ENCODE data around the gene GLYATL1B.
"Not testable (repeated sequence)": the region's sequence is repeated elsewhere in the genome, so short reads cannot be mapped to it uniquely, and the experiment has no call there.

The GLYATL1B gene

DNA sequence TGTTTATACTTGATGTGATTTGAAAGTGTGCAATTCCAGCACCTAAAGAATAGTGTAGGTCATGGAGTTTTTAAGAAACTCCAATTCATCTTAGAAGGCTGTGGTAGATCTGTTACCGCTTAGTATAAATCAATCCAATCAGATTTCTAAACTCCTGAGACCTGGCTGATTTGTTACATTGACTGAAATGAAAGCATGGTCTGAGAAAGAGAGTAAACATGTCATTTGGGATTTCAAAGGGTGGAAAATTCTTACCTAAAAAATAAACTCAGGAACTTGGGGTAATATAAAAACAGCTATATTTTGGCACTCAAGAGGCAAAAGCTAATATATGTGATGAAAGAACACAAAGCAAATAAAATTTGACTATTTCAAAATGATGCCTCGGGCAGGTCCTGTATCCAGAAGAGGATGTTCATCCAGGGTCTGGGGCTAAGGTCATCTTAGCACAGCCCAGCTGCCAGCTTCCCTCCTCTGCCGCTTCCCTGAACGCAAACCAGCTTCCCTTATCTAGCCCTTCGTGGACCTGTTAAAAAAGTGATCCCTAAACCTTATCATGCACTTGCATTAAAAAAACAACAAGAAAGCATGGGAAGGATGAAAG lies 10.0 kb downstream of the GLYATL1B start:
- not testable (repeated sequence) for DNase-seq (ENCODE audit: low read depth)

DNA sequence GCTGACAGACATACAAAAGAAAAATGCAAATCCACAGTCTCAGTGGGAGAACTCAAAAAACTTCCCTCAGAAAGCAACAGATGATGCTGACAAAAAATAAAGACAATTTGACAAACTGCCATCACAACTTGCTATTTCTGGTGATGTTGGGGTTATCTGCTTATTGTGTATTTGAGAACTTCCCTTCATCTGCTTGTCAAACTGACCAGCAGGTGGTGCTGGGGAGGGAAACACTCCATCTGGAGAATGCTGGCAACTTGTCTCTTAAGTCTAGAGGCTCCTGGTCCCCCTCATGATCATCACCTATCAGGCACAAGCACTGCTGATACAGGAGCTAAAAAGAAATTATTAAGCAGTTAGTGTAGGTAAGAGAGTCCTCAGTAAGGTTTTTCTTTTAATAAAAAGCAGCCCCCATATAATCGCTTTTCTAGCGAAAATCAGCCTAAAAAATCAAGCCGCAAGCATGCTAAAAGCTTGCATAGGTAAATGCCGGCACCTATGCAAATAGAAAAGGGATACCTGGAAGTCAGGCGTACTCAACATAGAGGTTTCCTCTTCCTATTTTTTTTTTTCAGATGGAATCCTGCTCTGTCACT lies 11.1 kb downstream of the GLYATL1B start:
- DNase-seq (ENCODE audit: low read depth), result peak; percentile 42

- DNase-seq (ENCODE audit: low read depth), result not testable (repeated sequence)
Measured at GRCh38 chr11:59097938-59098337, 11.8 kb downstream of the GLYATL1B start.

- peak; percentile 32 for DNase-seq (ENCODE audit: low read depth)
Measured at GRCh38 chr11:59102259-59102765, 16.2 kb downstream of the GLYATL1B start.

DNA sequence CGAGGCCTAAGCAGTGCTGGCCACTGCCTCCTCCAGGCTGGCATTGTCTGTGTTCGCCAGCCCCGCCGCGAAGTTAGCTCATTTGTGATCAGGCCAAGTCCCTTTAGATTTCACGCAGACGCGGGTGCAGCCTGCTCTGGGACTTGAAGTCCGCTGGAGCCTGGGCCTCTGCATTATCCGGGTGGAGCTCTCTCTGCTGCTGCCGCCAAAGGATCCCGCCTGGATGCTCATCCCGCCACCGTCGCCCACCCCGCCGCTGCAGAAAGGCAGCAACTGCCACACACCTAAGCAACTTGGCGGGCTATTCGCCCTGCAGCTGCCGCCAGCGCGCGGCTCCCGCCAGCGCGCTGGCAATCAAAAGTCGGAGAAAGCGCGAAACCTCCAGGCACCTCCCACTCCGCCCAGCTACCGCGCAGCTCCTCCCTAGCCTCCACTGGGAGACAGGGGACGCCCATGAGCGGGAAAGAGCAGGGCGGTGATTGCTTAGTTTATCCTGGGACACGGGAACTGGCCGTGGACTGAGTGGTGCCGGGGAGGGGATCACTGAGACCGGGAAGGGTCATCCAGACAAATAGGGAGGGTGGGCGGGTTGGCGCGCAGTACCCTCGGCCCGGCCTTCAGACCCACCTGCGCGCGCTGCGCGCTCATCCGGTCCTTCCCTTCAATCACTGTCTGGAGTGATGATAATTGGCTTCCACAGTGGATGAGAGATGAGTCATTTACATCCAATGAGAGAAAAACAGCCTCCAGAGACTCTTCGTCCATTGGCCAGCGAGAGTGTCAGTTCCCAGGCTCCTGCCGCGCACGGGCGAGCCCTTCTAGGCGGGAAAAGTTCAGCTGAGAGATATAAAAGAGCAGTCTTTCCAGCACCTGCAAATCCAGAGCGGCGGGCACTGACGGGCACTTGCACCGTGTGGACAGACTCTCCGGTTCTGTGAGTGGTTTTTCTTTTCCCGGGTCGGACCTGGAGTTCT lies 20.5 kb downstream of the GLYATL1B start, which contains the start of gene FAM111B:
TSS of gene FAM111B (plus strand) at position 875 of the 974 bp plus-strand sequence. CDS start 2,389 bp downstream, outside the sequence.
- peak; percentile 32 for DNase-seq (ENCODE audit: low read depth)

DNA sequence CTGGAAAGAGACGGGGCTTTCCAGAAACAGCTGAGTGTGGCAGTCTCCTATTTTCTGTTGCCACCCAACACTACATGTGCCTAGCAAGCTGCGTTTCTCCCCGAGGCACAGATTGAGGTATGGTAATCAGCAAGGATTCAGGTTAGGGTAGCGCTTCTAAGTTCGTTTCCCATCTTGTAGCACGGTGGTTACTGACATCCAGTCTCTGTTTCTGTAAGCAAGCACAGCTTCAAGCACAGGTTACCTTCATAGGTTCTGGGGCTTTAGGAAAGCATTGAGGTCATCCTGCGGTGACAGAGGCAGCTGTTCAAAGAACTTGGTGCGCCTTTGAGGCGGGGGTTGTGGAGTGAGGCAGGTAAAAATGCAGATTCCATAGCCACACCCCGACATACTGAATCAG lies 21.6 kb downstream of the GLYATL1B start:
- DNase-seq (ENCODE audit: low read depth), result not testable (repeated sequence)

DNA sequence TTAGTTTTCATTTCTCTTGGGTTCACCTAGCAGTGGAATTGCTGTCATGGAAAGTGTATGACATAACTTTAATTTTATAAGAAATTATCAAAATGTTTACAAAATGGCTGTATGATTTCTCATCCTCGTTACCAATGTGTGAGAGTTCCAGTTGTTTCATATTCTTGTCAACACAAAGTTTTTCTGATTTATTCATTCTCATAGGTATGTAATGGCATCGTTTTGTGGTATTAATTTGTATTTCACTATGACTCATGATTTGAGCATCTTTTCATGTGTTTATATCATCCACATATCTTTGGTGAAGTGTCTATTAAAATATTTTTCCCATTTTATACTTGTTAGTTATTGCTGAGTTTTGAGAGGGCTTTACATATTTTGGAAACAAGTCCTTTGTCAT lies 26.4 kb downstream of the GLYATL1B start:
- no peak for DNase-seq (ENCODE audit: low read depth)

GRCh38 chr11:59114344-59114743 lies 28.2 kb downstream of the GLYATL1B start:
- DNase-seq (ENCODE audit: low read depth), result no peak

GRCh38 chr11:59115553-59115952 lies 29.4 kb downstream of the GLYATL1B start:
- no peak for DNase-seq (ENCODE audit: low read depth)

- no peak for DNase-seq (ENCODE audit: low read depth)
Measured at GRCh38 chr11:59117774-59118173, 31.7 kb downstream of the GLYATL1B start.

DNA sequence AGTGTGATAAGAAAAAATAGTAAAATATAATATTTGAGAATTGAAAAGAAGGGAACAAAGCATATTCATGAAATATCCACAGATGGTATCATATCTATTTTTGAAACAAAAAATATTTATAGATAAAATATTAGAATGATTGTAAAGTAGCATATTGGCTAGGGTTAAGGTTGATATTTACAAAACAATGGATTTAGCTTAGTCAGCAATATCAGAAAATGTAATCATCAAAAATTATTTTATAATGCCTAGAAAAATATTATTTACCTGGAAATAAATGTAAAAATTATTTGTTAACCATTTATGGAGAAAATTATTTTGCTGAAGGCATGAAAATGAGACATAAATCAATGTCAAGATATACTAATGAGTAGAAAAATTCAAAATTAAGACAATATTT lies 33.7 kb downstream of the GLYATL1B start:
- no peak for DNase-seq (ENCODE audit: low read depth)

DNA sequence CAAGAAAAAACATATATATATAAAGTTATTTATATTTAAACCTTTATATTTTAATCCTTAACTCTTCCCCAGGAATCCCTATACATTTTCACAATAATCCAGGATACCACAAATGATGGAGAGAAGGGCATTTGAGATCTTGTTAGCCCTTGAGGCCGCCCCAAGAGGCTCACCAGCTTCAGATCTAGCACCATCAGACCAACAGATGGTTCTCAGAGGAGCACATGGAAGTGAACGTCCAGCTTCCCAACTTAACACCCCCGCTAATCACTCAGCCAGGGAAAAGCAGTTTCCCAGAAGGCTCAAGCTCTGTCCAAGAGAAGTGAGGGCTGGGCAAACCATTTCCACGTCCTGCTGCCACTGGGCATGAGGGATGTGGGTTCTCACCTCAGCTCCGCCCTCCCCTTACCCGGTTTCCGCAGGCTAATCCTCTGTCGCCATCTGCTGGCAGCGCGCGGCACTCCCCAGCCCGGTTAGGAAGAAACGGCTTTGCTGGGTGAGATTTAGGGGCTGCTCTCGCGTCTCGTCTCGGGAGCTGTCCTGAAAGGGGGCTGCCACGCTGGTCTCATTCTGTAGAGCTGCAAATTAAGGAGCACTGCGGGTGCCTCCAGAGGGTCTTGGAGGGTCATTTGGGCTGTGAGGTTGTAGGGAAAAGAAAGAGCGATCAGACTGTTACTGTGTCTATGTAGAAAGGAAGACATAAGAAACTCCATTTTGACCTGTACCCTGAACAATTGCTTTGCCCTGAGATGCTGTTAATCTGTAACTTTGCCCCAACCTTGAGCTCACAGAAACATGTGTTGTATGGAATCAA lies 49.7 kb downstream of the GLYATL1B start:
- peak; percentile 78 for DNase-seq (ENCODE audit: low read depth)

GRCh38 chr11:59136551-59136950 lies 50.4 kb downstream of the GLYATL1B start:
- DNase-seq (ENCODE audit: low read depth), result not testable (repeated sequence)

DNA sequence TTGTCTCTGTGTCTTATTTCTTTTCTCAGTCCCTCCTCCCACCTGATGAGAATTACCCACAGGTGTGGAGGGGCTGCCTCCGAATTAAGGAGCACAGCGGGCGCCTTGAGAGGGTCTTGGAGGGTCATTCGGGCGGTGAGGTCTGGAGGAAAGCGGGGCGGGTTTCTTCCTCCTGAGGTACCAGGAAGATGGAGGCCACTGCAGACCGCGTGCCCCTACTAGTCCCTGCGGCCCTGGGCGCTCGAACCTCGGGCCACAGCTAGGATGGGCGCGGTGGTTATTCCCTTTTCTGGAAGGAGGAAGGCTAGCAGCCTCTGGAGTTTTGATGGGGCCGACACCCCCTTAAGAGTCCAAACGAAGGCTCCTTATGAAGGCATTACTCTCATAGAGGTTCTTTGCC lies 51.1 kb downstream of the GLYATL1B start:
- DNase-seq (ENCODE audit: low read depth), result no peak

- DNase-seq (ENCODE audit: low read depth), result no peak
Measured at GRCh38 chr11:59138643-59139042, 52.5 kb downstream of the GLYATL1B start.

- no peak for DNase-seq (ENCODE audit: low read depth)
Measured at GRCh38 chr11:59141191-59141590, 55.1 kb downstream of the GLYATL1B start.

DNA sequence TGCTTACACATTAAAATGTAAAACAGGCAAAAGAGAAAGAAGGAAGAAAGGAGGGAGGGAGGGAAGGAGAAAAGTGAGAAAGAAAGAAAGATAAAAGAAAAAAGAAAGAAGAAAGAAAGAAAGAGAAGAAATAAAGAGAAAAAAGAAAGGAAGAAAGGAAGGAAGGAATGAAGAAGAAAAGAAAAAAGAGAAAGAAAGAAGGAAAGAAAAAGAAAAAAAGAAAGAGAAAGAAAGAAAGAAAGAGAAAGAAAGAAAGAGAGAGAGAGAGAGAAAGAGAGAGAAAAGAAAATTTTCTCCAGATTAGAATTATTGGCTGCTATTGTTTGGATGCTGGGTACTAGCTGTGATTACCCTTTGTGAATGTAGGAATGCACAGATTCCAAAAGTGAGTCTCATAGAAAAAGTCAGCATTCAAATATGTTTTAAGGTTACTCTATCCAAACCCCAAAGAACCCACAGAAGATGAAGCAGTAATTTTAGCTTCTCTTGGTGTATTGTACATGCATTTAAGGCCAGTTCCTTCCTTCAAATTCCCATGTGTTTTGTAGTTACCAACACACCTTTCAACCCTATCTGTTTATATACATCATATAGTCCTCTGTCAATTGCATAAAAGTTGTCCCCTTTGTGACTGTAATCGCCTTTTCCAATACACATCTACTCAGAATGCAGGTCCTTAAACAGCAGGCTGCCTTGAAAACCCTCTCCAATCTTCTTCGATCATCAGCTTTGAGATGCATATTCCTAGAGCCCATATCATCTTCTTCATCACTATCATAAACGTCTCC lies 55.8 kb downstream of the GLYATL1B start:
- DNase-seq (ENCODE audit: low read depth), result no peak

- peak; percentile 75 for DNase-seq (ENCODE audit: low read depth)
Measured at GRCh38 chr11:59142530-59143507, 56.7 kb downstream of the GLYATL1B start, which contains the start of gene FAM111A. FAM111A (plus strand) TSS chr11:59142856; CDS start chr11:59148873, 6,017 bp downstream.

DNA sequence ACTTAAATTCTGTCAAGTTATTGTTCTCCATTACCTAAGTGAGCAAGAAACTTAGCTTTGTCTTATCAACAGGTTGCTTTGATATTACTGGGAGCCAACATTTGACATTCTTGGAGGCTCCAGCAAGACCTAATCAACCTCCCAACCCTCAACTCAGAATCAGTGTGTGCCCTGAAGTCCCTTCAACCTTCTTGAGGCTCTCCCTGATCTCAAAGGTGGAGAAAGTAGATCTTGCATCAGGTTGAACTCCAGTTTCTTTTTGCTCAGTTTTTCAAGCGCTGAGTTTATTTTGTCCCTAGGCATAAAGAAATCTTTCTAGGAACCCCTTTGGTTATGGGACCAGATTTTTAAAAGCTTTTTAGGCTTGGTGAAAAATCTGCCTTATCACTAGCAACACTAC lies 58.0 kb downstream of the GLYATL1B start:
- no peak for DNase-seq (ENCODE audit: low read depth)
